NCI-H1694 (cell line): Measurements from ENCODE around the gene TTLL3.

Experiments
- DNase-seq: peaks from one replicate; lab custom pipeline; 2025; lab: John Stamatoyannopoulos, UW

Gene TTLL3

GRCh38 chr3:9806688-9807589 lies 3.1 kb upstream of the TTLL3 start:
- DNase-seq: no peak

GRCh38 chr3:9807981-9808344 lies 2.1 kb upstream of the TTLL3 start:
- no peak for DNase-seq

- DNase-seq: peak; percentile 5
Measured at GRCh38 chr3:9808345-9809037, 1.6 kb upstream of the TTLL3 start.

GRCh38 chr3:9809239-9809614 lies 835 bp upstream of the TTLL3 start:
- DNase-seq: no peak

GRCh38 chr3:9810433-9810770 lies 340 bp downstream of the TTLL3 start:
- DNase-seq: no peak

GRCh38 chr3:9810846-9811245 lies 784 bp downstream of the TTLL3 start:
- DNase-seq: no peak

GRCh38 chr3:9812870-9813483 lies 2.9 kb downstream of the TTLL3 start:
- no peak for DNase-seq

- no peak for DNase-seq
Measured at GRCh38 chr3:9815986-9816385, 5.9 kb downstream of the TTLL3 start.

- no peak for DNase-seq
Measured at GRCh38 chr3:9817436-9817835, 7.4 kb downstream of the TTLL3 start.

- DNase-seq: no peak
Measured at GRCh38 chr3:9818666-9819335, 8.7 kb downstream of the TTLL3 start.

GRCh38 chr3:9820543-9820942 lies 10.5 kb downstream of the TTLL3 start:
- no peak for DNase-seq

GRCh38 chr3:9820946-9821345 lies 10.9 kb downstream of the TTLL3 start:
- DNase-seq: no peak

- no peak for DNase-seq
Measured at GRCh38 chr3:9825451-9826040, 15.5 kb downstream of the TTLL3 start.

GRCh38 chr3:9826815-9827573 lies 16.9 kb downstream of the TTLL3 start:
- DNase-seq: peak; percentile 10

GRCh38 chr3:9828801-9829755 lies 19.0 kb downstream of the TTLL3 start:
- no peak for DNase-seq

GRCh38 chr3:9831253-9831652 lies 21.2 kb downstream of the TTLL3 start:
- no peak for DNase-seq

- DNase-seq: no peak
Measured at GRCh38 chr3:9833078-9833477, 23.0 kb downstream of the TTLL3 start.

- no peak for DNase-seq
Measured at GRCh38 chr3:9834520-9835380, 24.7 kb downstream of the TTLL3 start.
